Mucosa of descending colon (tissue), 3 donors: ENCODE measurements around the gene ELP2. TPM values are rescaled to one million over a fixed set of nuclear protein-coding genes. Genes with fewer than 3 reads are reported as not detected.

Source experiments
- ATAC-seq: fragments of 200-7000 bp; cut with Tn5 transposase; one replicate; pipeline ENCODE4 v1.9.1; 2020; ENCODE audit warnings: mild to moderate bottlenecking, moderate library complexity
- DNase-seq, 3 donors: peaks; one replicate each; pipeline ENCODE4 v3.0.0-alpha.2; 2020
- H3K36me3 ChIP-seq: fragments of 200-600 bp; one replicate; pipeline ENCODE4 v1.8.0; 2021; ENCODE audit warnings: low read depth, mild to moderate bottlenecking
- H3K4me1 ChIP-seq: fragments of 200-600 bp; one replicate; pipeline ENCODE4 v1.8.0; 2021; ENCODE audit warnings: low read depth, mild to moderate bottlenecking
- H3K4me3 ChIP-seq: fragments of 200-600 bp; one replicate; pipeline ENCODE4 v1.8.0; 2021; ENCODE audit warnings: mild to moderate bottlenecking
- H3K9me3 ChIP-seq: fragments of 200-600 bp; one replicate; pipeline ENCODE4 v1.8.0; 2021; ENCODE audit warnings: mild to moderate bottlenecking
- CTCF ChIP-seq: fragments of 200-600 bp; IDR thresholded peaks from one replicate; pipeline ENCODE4 v1.8.0; 2022; ENCODE audit warnings: antibody characterized with exemption, mild to moderate bottlenecking
- intact Hi-C, 2 donors: fragments of 100-400 bp; cut with DNase I in 1 of 2; cut with micrococcal nuclease in 1 of 2; formaldehyde crosslinking; loops; one replicate each; pipeline versions ENCODE4 v1.11.0 to v1.11.1; 2022; cut with DNase I, micrococcal nuclease
- total RNA-seq, 3 donors: library from RNA; stranded (reverse); fragmentation: NEBNext Ultra II Directional in 2 of 3; extraction: Animal tissue kit (Norgen Biotek cat#: 25700) in 2 of 3; gene quantifications; one replicate each; pipeline versions ENCODE4 v1.2.1 to v1.2.4, GENCODE V29; 2021 to 2023
- donor health status: DM: no; HTN: no; CAD: no; lungs with moderate emphysema.
- donor health status: DM: no; HTN: no; CAD: no.
- donor health status: DM: no; HTN: yes; CAD: no.

ELP2 gene
- total RNA-seq, 3 donors from 2014 or later = 45.4 to 62.9 (median 55.4) TPM

GRCh38 chr18:36215577-36215976 lies 85.9 kb downstream of the ELP2 start:
- intact Hi-C loops = no loop called here
- Histone ChIP-seq H3K4me3 (no peak overlapping the region), H3K9me3 (no peaks in the 10 kb centered on the region), H3K36me3 (no peaks in the 10 kb centered on the region), H3K4me1 (no peaks in the 10 kb centered on the region)
- no peak for TF ChIP-seq CTCF
- ATAC-seq (no peak), DNase-seq (no peak)

GRCh38 chr18:36217348-36217747 lies 87.6 kb downstream of the ELP2 start:
- DNase-seq = peak in 2 of 3 donors; percentile 38 to 58

GRCh38 chr18:36229188-36229587 lies 99.5 kb downstream of the ELP2 start:
- no peaks in the 10 kb centered on the region for H3K4me1 ChIP-seq
- H3K9me3 ChIP-seq = peaks cover 24% of the 10 kb centered on the region
- TF ChIP-seq CTCF = no peak
- no peak overlapping the region for H3K4me3 ChIP-seq
- H3K36me3 ChIP-seq = no peaks in the 10 kb centered on the region
- DNase-seq (no peak), ATAC-seq (no peak)
- intact Hi-C loops = no loop called here

More at GRCh38 chr18:36217348-36217747, 87.6 kb downstream of the ELP2 start:
- Histone ChIP-seq H3K36me3 (no peaks in the 10 kb centered on the region), H3K4me3 (no peak overlapping the region), H3K4me1 (no peaks in the 10 kb centered on the region), H3K9me3 (no peaks in the 10 kb centered on the region)
- no peak for TF ChIP-seq CTCF
- ATAC-seq = peak; percentile 98
- intact Hi-C loops = no loop called here

Other genes with a start within 250 kb of the ELP2 start
- gene RPRD1A, start 62.3 kb upstream of the ELP2 start, total RNA-seq = 10 to 100 TPM; 31.7 to 64.5 (median 38.7) TPM
- 10 to 100 TPM in 2 of 3 donors, 1 to 10 TPM in 1; 6.6 to 23.3 (median 10.3) TPM for gene SLC39A6, start 559 bp upstream of the ELP2 start, total RNA-seq
- gene MOCOS, start 57.6 kb downstream of the ELP2 start, total RNA-seq = 1 to 10 TPM; 3.3 to 4.7 (median 4.4) TPM
- gene FHOD3, start 167.8 kb downstream of the ELP2 start, total RNA-seq = 10 to 100 TPM in 1 of 3 donors, 1 to 10 TPM in 2; 2.7 to 14.4 (median 4.0) TPM